Colonic mucosa (tissue), 4 donors: Measurements from ENCODE around the gene RNF130. TPM values are rescaled to one million over a fixed set of nuclear protein-coding genes. Genes with fewer than 3 reads are reported as not detected.

Experiments
- DNase-seq: peaks from one replicate; pipeline ENCODE4 v3.0.0-alpha.2; 2020
- H3K27ac ChIP-seq: fragments of 200-600 bp; one replicate; pipeline ENCODE4 v1.8.0; 2021
- H3K27me3 ChIP-seq: fragments of 200-600 bp; one replicate; pipeline ENCODE4 v1.8.0; 2021
- H3K36me3 ChIP-seq: fragments of 200-600 bp; one replicate; pipeline ENCODE4 v1.8.0; 2021
- H3K4me1 ChIP-seq: fragments of 200-600 bp; one replicate; pipeline ENCODE4 v1.8.0; 2021; ENCODE audit warnings: mild to moderate bottlenecking
- H3K4me3 ChIP-seq: fragments of 200-600 bp; one replicate; pipeline ENCODE4 v1.8.0; 2021
- H3K9ac ChIP-seq, 2 donors: one replicate each; pipeline ENCODE4 v1.7.0; 2013; ENCODE audit warnings: control low read depth in 2 of 2, low read depth in 2 of 2, low read length in 2 of 2
- H3K9me3 ChIP-seq: fragments of 200-600 bp; one replicate; pipeline ENCODE4 v1.8.0; 2021
- intact Hi-C: fragments of 100-400 bp; cut with DNase I; formaldehyde crosslinking; loops from one replicate; pipeline ENCODE4 v1.14.1; 2022
- total RNA-seq, 2 donors: library from RNA; stranded (reverse); fragmentation: NEBNext Ultra II Directional in 1 of 2; extraction: Animal tissue kit (Norgen Biotek cat#: 25700) in 1 of 2; gene quantifications; one replicate each; pipeline ENCODE4 v1.2.1, GENCODE V29; 2021
- TF ChIP-seq, protein P1 (sequence below): fragments of 200-600 bp; IDR thresholded peaks from one replicate; pipeline ENCODE4 v1.8.0; 2022; ENCODE audit warnings: antibody characterized with exemption, mild to moderate bottlenecking
- donor health status: healthy.
- donor health status: DM: no; HTN: no; CAD: no.
- donor health status: DM: no; HTN: no; CAD: no.

RNF130 gene
- total RNA-seq, 2 donors from 2014 or later: 32.0 to 41.7 TPM

GRCh38 chr5:180080486-180081280 is 9.1 kb upstream of the RNF130 start:
- intact Hi-C loops: no loop called here
- H3K9me3 ChIP-seq: no peaks in the 10 kb centered on the region
- H3K36me3 ChIP-seq: no peaks in the 10 kb centered on the region
- H3K27me3 ChIP-seq: no peaks in the 10 kb centered on the region
- no peak for DNase-seq
- TF ChIP-seq, protein P1, sequence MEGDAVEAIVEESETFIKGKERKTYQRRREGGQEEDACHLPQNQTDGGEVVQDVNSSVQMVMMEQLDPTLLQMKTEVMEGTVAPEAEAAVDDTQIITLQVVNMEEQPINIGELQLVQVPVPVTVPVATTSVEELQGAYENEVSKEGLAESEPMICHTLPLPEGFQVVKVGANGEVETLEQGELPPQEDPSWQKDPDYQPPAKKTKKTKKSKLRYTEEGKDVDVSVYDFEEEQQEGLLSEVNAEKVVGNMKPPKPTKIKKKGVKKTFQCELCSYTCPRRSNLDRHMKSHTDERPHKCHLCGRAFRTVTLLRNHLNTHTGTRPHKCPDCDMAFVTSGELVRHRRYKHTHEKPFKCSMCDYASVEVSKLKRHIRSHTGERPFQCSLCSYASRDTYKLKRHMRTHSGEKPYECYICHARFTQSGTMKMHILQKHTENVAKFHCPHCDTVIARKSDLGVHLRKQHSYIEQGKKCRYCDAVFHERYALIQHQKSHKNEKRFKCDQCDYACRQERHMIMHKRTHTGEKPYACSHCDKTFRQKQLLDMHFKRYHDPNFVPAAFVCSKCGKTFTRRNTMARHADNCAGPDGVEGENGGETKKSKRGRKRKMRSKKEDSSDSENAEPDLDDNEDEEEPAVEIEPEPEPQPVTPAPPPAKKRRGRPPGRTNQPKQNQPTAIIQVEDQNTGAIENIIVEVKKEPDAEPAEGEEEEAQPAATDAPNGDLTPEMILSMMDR: no peak
- H3K9ac ChIP-seq: no peak overlapping the region
- no peaks in the 10 kb centered on the region for H3K4me1 ChIP-seq
- no peak overlapping the region for H3K27ac ChIP-seq
- H3K4me3 ChIP-seq: no peak overlapping the region

DNA sequence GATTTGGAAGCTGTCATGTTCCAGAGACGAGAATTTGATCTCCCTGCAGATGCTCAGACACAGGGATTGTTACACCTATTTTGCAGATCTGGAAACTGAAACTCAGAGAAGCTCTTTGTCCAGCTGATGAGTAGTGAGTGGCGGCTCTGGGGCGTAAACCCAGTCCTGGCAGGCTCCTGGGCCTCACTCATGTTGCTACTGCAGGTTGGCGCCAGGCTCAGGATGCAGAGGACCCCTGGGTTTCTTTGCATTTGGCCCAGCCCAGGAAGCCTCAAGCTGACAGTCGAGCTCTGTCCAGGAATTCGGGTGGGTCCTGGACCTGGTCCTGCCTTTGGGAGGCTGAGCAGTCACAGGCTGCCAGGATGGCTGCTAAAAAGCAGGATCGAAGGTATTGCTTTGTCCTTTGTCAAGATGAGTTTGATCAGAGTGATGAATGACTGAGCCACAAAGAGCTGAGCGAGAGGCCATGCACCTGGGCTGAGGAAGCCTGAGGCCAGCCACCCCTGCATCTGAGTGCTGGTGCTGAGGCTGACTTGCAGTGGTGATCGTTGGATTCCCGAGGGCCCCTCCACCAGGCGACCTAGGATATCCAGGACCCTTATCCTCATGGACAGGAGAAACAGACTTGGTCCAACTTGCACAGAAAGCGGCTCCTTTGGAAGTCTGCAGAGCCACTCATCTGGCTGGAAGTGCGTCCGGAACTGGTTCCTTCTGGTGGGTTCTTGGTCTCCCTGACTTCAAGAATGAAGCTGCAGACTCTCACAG is 8.3 kb upstream of the RNF130 start:
- Histone ChIP-seq H3K27ac (no peak overlapping the region), H3K9ac (no peak overlapping the region), H3K27me3 (no peaks in the 10 kb centered on the region), H3K36me3 (no peaks in the 10 kb centered on the region), H3K9me3 (no peaks in the 10 kb centered on the region), H3K4me1 (no peaks in the 10 kb centered on the region), H3K4me3 (no peak overlapping the region)
- intact Hi-C loops: no loop called here
- TF ChIP-seq, protein P1: no peak
- DNase-seq: no peak

GRCh38 chr5:180078348-180078747 is 6.8 kb upstream of the RNF130 start:
- TF ChIP-seq, protein P1: no peak
- Histone ChIP-seq H3K9ac (no peak overlapping the region), H3K9me3 (no peaks in the 10 kb centered on the region), H3K4me3 (no peak overlapping the region), H3K27ac (no peak overlapping the region), H3K27me3 (no peaks in the 10 kb centered on the region), H3K4me1 (no peaks in the 10 kb centered on the region), H3K36me3 (no peaks in the 10 kb centered on the region)
- no peak for DNase-seq
- intact Hi-C loops: no loop called here

GRCh38 chr5:180077594-180078284 is 6.2 kb upstream of the RNF130 start:
- no peak overlapping the region for H3K27ac ChIP-seq
- no peak overlapping the region for H3K4me3 ChIP-seq
- TF ChIP-seq, protein P1: no peak
- H3K27me3 ChIP-seq: no peaks in the 10 kb centered on the region
- H3K9ac ChIP-seq: no peak overlapping the region
- no peaks in the 10 kb centered on the region for H3K9me3 ChIP-seq
- DNase-seq: no peak
- no peaks in the 10 kb centered on the region for H3K36me3 ChIP-seq
- no peaks in the 10 kb centered on the region for H3K4me1 ChIP-seq
- intact Hi-C loops: no loop called here

DNA sequence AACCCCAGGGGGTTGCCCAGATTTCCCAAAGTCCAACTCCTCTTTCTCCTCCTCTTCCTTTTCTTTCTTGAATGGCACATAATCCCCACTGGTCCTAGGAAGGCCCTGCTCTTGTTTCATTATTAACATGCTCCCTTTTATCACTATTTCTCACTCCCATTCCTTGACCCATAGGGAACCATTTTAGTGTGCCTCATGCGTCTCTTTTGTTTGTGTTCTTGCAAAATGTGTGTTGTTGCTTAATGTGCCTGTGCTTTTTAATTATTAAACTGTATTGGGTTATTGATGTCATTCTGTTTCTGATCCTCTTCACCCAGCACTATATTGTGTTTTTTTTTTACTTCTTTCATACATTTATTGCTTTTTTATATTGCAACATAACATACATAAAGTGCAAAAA is 4.1 kb upstream of the RNF130 start:
- H3K9me3 ChIP-seq: no peaks in the 10 kb centered on the region
- no peak for DNase-seq
- H3K27ac ChIP-seq: no peak overlapping the region
- intact Hi-C loops: no loop called here
- no peaks in the 10 kb centered on the region for H3K27me3 ChIP-seq
- H3K4me1 ChIP-seq: no peaks in the 10 kb centered on the region
- no peak overlapping the region for H3K4me3 ChIP-seq
- no peaks in the 10 kb centered on the region for H3K36me3 ChIP-seq
- TF ChIP-seq, protein P1: no peak
- H3K9ac ChIP-seq: no peak overlapping the region
